Inflammatory macrophage treated with lipopolysaccharide for 4 hours (primary cell): ENCODE results near the gene KLC3.
"Not testable (repeated sequence)": the region's sequence is repeated elsewhere in the genome, so short reads cannot be mapped to it uniquely, and the experiment has no call there.

Experiments
- DNase-seq: peaks from one replicate; pipeline ENCODE4 v3.0.0-alpha.2; 2020

Gene KLC3

GRCh38 chr19:45320997-45321775 is 19.4 kb upstream of the KLC3 start:
- DNase-seq: no peak

- DNase-seq: no peak
Measured at GRCh38 chr19:45321848-45322247, 18.7 kb upstream of the KLC3 start.

- no peak for DNase-seq
Measured at GRCh38 chr19:45322311-45322710, 18.2 kb upstream of the KLC3 start.

- no peak for DNase-seq
Measured at GRCh38 chr19:45322744-45323281, 17.7 kb upstream of the KLC3 start, which contains the start of gene CKM. CKM (minus strand) TSS chr19:45322875; CDS start chr19:45319713, 3,162 bp downstream.

GRCh38 chr19:45323671-45324081 is 16.9 kb upstream of the KLC3 start:
- no peak for DNase-seq

GRCh38 chr19:45324349-45324907 is 16.1 kb upstream of the KLC3 start:
- DNase-seq: no peak

GRCh38 chr19:45327404-45328143 is 13.0 kb upstream of the KLC3 start:
- DNase-seq: no peak

GRCh38 chr19:45331411-45331810 is 9.1 kb upstream of the KLC3 start:
- no peak for DNase-seq

- no peak for DNase-seq
Measured at GRCh38 chr19:45333609-45334303, 6.8 kb upstream of the KLC3 start.

GRCh38 chr19:45334881-45335280 is 5.7 kb upstream of the KLC3 start:
- not testable (repeated sequence) for DNase-seq

GRCh38 chr19:45336696-45337251 is 3.8 kb upstream of the KLC3 start:
- no peak for DNase-seq

GRCh38 chr19:45339629-45340028 is 921 bp upstream of the KLC3 start:
- DNase-seq: no peak

- DNase-seq: no peak
Measured at GRCh38 chr19:45340899-45341453, 426 bp downstream of the KLC3 start.

GRCh38 chr19:45342911-45343310 is 2.4 kb downstream of the KLC3 start:
- no peak for DNase-seq

- DNase-seq: no peak
Measured at GRCh38 chr19:45344621-45345505, 4.3 kb downstream of the KLC3 start.

GRCh38 chr19:45345506-45345860 is 4.9 kb downstream of the KLC3 start:
- no peak for DNase-seq

GRCh38 chr19:45346449-45346848 is 5.9 kb downstream of the KLC3 start:
- DNase-seq: no peak

GRCh38 chr19:45347570-45348366 is 7.2 kb downstream of the KLC3 start:
- DNase-seq: no peak

- DNase-seq: no peak
Measured at GRCh38 chr19:45348367-45349125, 8.0 kb downstream of the KLC3 start.

- no peak for DNase-seq
Measured at GRCh38 chr19:45349126-45349415, 8.5 kb downstream of the KLC3 start.
